NCI-H1048 (cell line): ENCODE results near the gene HOXA3.

ENCODE experiments used
- DNase-seq: peaks from one replicate; lab custom pipeline; 2025; lab: John Stamatoyannopoulos, UW

HOXA3 gene

DNA sequence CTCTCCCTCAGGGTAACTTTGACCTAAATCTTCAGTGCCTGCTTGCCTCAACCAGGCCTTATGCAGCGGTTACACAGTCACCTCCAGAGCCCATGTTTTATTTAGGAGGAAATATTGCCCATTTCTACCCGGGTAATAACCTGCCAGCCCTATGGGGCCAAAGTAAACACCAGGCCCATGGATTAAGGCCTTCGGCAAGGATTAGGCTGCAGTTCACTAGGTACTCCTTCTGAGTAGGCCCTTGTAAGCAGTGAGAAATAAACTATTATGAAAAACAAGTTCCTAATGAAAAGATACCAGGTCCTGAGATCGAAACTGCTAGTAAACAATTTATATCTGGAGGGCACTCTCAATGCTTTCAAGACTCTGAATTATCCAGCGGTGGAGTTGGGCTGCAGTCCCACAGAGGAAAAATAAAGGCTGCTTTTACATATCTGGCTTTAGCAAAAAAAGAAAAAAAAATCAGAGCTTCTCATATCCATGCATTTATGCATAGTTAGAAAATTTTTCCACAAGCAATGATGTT, 25.5 kb upstream of the HOXA3 start:
- no peak for DNase-seq

DNA sequence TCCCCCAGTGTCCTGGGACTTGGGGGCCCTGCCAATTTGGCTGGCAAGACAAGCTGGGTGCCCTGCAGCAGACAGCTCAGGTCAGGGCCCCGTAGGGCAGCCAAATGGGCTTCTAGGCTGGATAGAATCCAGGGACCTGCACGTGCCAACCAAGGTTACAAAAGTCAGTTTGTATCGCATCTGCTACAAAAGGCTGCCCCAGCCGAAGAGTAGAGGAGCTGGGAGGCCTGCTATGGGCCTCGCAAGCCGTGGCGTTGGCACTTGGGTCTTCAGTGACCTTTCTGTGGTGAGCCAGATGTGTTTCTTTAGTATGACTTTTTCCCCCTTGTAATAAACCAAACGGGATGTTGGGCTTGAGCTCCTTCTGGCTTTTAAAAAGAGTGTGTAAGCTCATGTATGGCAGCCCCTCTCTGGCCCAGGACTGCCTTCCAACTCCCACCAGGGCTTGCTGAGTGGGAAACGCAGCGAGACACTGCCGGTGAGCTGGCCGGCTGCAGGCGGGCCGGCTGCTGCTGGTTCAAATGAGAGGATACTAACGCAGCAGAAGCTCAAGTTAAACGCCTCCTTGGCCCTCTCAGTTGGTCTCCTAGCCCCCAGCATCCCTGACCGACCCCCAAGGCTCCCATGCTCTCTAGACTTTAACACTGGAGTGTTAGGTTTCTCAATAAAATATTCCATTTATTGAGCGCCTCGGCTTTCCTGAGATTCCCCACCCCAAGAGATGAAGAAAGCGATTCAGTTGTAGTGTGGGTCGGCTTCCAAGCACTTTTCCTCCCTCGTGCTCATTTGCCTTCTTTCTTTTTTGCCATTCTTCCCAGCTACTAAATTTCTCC, 24.8 kb upstream of the HOXA3 start:
- DNase-seq = no peak

GRCh38 chr7:27176524-27176845, 24.1 kb upstream of the HOXA3 start:
- no peak for DNase-seq

DNA sequence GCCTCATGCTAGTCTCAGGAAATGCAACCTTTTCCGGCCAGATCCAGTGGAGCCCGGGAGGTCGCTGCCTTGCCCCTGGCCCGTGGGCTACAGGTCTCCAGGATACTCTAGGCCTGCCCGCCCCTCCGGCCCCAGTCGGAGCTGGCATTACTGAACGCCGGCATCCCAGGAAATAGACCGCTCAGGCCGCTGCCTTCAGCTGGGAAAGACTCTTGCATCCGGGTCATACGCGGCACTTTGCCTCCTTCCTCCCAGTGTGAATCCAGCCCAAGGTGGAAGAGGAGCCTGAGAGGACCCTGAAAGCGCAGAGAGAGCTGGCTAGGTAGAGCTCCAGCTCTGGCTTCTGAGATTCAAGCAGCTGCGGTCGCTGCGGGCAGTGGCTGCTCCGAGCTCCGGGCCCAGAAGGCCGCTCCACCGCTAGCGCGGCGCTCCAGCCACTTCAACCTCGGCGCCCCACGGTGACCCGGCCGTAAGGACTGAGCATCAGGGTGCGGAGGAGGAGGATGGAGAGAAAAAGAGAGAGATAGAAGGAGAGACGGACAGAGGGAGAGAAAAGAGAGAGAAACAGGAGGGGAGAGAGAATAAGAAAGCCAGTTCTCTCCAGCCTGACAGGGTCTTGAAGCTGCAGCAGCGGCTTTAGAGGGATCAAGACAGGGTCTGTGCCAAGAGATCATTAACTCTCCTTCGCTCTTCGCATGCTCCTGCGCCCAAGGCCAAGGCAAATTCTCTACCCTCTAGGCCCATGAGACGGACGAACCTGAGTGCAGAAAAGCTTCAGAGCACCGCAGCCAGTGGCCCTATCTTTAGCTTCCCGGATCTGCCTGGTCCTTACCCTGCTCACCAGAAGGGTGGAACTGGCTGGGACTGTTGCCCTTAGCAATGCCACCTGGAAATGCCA, 23.5 kb upstream of the HOXA3 start:
- DNase-seq = no peak

- DNase-seq = no peak
These were observed 22.7 kb upstream of the HOXA3 start for GRCh38 chr7:27174874-27175625.

DNA sequence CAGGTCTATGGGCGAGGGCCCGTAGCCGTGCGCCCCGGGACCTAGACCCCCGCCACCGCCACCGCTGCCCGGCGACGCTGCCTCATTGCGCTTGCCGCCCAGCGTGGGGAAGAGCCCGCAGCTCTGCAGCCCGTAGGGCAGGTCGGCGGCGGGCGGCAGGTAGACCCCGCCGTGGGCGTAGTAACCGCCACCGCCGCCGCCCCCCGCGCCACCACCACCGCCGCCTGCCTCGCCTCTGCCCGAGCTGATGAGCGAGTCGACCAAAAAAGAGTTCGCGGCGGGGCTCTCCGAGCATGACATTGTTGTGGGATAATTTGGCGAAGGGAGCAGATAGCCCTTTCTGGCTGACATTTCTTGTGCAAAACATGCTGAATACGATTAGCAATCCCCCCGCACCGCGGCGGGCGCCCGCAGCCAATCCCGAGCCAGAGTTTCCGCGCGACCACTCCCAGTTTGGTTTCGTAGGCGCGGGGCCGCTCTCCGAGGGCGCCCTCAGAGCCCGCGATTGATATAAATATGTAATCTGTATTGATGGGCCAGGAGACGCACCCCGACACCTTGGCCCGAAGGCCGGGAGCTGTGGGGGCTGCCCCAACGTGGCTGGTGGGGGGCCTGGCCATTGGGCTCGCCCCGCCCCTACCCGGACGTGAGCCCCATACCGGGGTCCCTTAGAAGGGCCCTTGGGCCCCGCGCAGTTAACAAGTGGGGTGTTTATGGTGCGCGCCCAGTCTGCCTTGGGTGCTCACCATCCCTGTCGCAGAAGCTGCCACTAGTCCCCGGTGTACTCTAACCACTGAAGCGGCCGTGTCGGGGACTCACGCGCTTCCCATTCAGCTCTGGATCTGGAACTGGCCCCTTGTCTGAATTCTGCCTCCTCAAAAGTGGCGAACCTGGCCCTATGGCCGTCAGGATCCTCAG, 21.8 kb upstream of the HOXA3 start, which contains the start of gene HOXA10:
HOXA10 (minus strand) TSS at position 365 of the 918 bp plus-strand sequence; CDS start at position 351, 14 bp downstream.
- DNase-seq = no peak

GRCh38 chr7:27173511-27173955, 21.1 kb upstream of the HOXA3 start:
- no peak for DNase-seq

GRCh38 chr7:27172823-27173510, 20.6 kb upstream of the HOXA3 start:
- no peak for DNase-seq

DNA sequence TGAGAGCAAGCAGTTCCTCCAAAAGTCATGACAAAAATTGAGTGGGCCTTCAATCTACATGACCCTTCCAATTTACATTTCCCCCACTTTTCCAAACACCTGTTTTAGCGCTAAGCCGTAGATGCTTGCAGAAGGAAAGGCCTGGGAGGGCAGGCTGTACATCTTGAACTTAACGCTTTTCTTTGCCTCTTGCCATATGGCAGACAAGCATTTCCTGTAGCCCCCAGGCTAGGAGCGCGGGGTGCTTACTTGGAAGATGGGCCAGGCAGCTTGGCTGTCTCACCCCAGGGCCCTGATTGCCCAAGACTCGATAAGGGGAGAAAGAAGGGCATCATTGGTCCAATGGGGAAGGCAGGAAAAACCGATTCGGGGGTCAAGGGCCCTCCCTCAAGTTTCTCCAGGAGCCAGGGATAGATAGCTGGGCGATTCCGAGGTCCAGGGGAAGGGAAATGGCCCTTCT, 20.0 kb upstream of the HOXA3 start:
- DNase-seq = no peak

DNA sequence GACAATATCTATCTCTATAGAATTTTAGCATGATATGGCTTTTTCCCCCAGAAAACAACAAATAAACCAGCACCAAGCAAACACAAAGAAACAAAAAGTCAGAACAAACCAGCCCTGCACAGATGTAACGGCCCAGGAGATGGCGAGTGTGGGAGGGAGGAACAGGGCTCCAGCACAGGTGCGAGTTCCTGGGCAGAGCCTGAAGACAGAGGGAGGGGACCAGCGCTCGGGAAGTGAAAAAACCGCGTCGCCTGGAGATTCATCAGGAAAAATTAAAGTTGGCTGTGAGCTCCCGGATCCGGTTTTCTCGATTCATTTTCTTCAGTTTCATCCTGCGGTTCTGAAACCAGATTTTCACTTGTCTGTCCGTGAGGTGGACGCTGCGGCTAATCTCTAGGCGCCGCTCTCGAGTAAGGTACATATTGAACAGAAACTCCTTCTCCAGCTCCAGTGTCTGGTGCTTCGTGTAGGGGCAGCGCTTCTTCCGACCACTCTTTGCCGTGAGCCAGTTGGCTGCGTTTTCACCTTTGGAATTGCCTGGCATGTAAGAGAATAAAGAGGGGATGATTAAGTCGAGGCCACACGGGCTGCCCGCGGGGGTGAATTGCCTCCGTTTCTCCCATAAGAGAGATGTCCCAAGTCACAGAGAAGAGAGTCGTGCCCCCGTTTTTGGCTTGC, 19.4 kb upstream of the HOXA3 start:
- DNase-seq = no peak

DNA sequence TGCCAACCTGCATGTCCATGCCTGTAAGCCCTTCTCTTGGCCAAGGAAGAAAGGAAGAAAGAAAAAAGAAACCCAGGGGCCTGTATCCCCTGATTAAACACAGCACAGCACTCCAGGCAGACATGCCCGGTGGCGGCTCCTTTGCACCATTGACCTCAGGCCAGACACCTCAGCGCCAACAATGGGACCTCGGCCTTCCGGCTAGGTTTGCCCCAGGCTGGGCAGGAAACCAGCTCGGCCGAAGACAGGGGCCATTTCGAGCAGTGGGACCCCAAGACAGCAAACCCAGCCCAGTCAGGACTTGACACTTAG, 18.9 kb upstream of the HOXA3 start:
- DNase-seq = no peak

GRCh38 chr7:27170426-27171324, 18.3 kb upstream of the HOXA3 start:
- DNase-seq = no peak

GRCh38 chr7:27169658-27170425, 17.5 kb upstream of the HOXA3 start:
- no peak for DNase-seq

DNA sequence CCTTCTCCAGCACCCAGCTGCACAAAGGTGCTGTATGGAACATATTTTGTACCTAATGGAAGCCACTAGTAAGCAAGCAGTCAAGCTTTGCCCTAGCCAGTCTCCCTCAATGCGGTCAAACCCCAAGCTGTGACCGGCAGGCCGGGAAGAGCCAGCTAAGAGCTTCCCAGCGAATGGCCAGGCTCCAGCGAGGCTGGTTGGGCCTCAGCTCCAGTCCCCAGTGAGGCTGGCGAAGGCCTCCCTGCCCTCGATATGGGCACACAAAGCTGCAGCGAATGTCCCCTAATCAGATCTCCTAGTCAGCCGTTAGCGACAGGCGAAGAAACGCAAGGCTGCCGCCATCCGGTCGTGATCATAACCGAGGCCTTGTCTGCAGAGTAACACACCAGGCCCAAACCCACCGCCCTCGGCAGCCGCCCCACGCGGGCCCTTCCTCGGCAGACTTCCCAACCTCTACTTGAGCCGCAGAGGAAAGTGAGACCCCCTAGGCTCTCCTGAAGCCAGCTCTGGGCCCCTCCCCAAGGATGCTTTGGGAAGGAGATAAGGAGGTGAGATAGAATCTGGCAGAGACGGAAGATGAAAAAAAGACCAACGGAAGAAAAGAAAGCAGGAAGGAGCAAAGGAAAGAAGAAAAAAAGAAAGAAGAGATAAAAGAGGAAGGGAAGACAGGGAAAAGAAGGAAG, 16.0 kb upstream of the HOXA3 start:
- DNase-seq = no peak

DNA sequence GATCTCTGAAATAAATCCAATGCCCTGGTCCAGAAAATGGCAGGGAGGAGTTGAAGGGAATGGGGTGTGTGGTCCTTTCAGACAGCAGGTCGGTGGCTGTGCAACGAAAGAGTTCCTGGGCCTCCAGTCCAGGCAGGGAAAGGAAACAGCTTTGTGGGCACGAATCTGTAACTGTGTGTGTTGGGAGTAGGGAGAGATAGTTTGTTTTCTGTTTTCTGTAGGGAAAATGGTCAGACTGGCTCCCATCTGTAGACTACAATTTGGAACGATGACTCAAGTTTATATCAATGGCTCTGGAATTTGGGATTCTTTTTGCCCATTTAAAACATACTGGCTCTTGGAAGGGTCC, 15.5 kb upstream of the HOXA3 start:
- DNase-seq = no peak

GRCh38 chr7:27166531-27167505, 14.4 kb upstream of the HOXA3 start:
- no peak for DNase-seq
